Stomach smooth muscle (tissue), 2 donors: Measurements from ENCODE around the gene TMEM82.

Experiments used
- H3K27ac ChIP-seq: one replicate; pipeline ENCODE4 v1.7.0; 2013; ENCODE audit warnings: mild to moderate bottlenecking, low read length, inconsistent platforms
- H3K27me3 ChIP-seq, 2 donors: one replicate each; pipeline ENCODE4 v1.7.0; 2013; ENCODE audit warnings: low read length in 2 of 2; ENCODE audit not compliant: insufficient read depth in 2 of 2, control insufficient read depth in 1 of 2
- H3K36me3 ChIP-seq, 2 donors: one replicate each; pipeline ENCODE4 v1.7.0; 2013; ENCODE audit warnings: low read length in 2 of 2; ENCODE audit not compliant: control insufficient read depth in 2 of 2, insufficient read depth in 2 of 2
- H3K4me1 ChIP-seq: one replicate; pipeline ENCODE4 v1.7.0; 2013; ENCODE audit warnings: low read length; ENCODE audit not compliant: control insufficient read depth, insufficient read depth
- H3K4me3 ChIP-seq, 2 donors: one replicate each; pipeline ENCODE4 v1.7.0; 2013; ENCODE audit warnings: low read length in 2 of 2
- H3K9ac ChIP-seq, 2 donors: one replicate each; pipeline ENCODE4 v1.7.0; 2013; ENCODE audit warnings: low read length in 2 of 2, mild to moderate bottlenecking in 1 of 2
- H3K9me3 ChIP-seq, 2 donors: one replicate each; pipeline ENCODE4 v1.7.0; 2013; ENCODE audit warnings: low read length in 2 of 2; ENCODE audit not compliant: control insufficient read depth in 2 of 2
- donor health status: healthy.
- donor health status: Pancreatic carcinoma.

Gene TMEM82

DNA sequence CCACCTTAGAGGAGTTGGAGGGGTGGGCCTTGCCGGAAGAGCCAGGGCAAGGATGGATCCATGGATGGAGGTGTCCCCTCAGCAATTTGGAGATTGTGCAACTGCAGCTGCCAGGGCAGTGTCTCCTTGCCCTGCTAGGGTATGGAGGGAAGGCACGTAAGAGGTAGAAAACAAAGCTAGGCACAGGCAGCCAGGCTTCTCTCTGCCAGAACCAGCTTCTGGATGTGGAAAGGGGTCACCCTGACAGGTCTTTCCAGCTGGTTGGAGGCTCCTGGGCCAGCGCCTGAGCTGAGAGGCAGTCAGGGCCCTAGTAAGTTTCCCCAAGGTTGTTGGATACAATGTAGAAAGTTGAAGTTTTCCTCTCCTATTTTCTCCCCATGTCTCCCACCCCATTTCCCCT, 21.4 kb upstream of the TMEM82 start:
- H3K27me3 ChIP-seq = no peaks in the 10 kb centered on the region
- peaks cover 37 to 46% of the 10 kb centered on the region in 2 donors for H3K36me3 ChIP-seq
- H3K27ac ChIP-seq = no peak overlapping the region
- H3K4me1 ChIP-seq = peaks cover 29% of the 10 kb centered on the region
- no peaks in the 10 kb centered on the region for H3K9me3 ChIP-seq
- no peak overlapping the region for H3K4me3 ChIP-seq
- no peak overlapping the region for H3K9ac ChIP-seq

DNA sequence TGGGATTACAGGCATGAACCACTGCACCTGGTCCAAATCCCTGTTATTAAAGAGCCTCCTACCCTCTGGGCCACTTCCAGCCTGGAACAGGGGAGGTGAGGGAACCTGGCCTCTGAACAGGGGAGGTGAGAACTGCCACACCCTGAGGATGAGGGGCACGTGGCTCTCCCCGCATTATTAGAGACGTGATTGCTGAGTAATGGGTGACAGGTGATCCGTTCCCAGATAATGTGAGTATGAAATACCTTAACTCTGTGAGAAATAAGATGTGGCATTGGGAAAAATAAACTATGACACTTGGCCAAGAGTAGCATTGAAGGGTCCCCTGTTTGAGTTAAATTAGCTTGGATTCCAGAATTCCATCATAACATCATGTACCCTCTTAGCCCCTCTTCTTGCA, 19.9 kb upstream of the TMEM82 start:
- Histone ChIP-seq H3K9ac (no peak overlapping the region), H3K4me3 (no peak overlapping the region), H3K27ac (no peak overlapping the region), H3K9me3 (no peaks in the 10 kb centered on the region), H3K36me3 (peaks cover 51 to 55% of the 10 kb centered on the region in 2 donors), H3K4me1 (peaks cover 23% of the 10 kb centered on the region), H3K27me3 (no peaks in the 10 kb centered on the region)

DNA sequence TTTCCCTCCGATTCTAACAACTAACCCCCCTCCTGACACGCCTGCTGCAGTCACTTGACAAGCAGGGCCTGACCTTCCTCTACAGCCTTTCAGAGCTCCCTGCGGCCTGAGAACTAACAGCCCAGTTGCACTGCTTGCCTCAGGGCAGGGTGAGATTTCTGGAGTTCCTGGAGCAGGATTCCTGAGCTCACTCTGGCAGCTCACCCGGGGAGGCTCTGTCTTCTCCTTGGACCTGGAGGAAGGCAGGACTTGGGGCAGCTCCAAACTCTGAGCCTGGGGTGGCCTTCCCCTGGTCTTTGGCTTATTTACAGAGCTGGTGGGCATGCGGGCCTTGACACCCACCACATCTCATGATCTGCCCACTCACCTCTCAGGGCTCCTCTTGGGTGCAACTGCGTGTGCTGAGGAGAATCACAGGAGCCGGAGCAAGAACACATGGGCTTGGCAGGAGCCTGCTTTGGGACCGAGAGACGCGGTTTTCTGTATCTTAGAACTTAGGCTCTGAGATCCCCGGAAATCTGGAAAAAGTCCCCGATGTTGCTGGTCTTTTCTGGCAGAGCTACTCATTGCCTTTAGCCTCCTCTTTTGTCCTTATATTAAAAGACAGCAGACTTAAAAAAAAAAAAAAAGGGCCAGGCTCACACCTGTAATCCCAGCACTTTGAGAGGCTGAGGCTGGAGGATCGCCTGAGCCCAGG, 19.3 kb upstream of the TMEM82 start:
- no peak overlapping the region for H3K27ac ChIP-seq
- H3K9me3 ChIP-seq = no peaks in the 10 kb centered on the region
- no peak overlapping the region for H3K4me3 ChIP-seq
- peaks cover 51 to 57% of the 10 kb centered on the region in 2 donors for H3K36me3 ChIP-seq
- H3K4me1 ChIP-seq = peaks cover 17% of the 10 kb centered on the region
- H3K27me3 ChIP-seq = no peaks in the 10 kb centered on the region
- no peak overlapping the region for H3K9ac ChIP-seq

DNA sequence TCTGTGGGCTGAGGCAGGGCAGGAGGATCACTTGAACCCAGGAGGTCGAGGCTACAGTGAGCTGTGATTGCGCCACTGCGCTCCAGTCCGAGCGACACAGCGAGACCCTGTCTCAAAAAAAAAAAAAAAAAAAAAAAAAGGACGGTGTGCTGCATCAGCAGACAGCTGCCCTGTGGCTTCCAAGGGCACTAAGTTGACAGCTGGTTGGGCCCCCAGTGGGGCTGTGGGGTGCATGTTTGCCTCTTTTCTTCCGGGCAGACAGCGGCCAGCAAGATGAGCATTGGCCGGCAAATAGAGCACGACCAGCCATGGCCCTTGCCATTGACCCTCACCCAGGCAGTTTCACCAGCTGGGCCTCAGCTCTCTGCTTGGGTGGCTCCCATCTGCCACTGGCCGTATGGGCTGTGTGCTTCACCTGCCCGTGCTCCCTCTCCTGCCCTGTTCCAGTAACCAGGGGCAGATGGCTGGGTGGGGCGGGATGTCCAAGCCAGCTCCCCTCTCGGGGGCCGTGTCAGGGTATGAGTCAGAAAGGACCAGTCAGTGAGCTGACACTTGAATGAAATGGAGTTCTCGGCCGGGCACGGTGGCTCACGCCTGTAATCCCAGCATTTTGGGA, 18.6 kb upstream of the TMEM82 start:
- no peak overlapping the region for H3K4me3 ChIP-seq
- H3K27me3 ChIP-seq = no peaks in the 10 kb centered on the region
- H3K27ac ChIP-seq = no peak overlapping the region
- H3K4me1 ChIP-seq = peaks cover 12% of the 10 kb centered on the region
- H3K9ac ChIP-seq = no peak overlapping the region
- peaks cover 54 to 62% of the 10 kb centered on the region in 2 donors for H3K36me3 ChIP-seq
- no peaks in the 10 kb centered on the region for H3K9me3 ChIP-seq

DNA sequence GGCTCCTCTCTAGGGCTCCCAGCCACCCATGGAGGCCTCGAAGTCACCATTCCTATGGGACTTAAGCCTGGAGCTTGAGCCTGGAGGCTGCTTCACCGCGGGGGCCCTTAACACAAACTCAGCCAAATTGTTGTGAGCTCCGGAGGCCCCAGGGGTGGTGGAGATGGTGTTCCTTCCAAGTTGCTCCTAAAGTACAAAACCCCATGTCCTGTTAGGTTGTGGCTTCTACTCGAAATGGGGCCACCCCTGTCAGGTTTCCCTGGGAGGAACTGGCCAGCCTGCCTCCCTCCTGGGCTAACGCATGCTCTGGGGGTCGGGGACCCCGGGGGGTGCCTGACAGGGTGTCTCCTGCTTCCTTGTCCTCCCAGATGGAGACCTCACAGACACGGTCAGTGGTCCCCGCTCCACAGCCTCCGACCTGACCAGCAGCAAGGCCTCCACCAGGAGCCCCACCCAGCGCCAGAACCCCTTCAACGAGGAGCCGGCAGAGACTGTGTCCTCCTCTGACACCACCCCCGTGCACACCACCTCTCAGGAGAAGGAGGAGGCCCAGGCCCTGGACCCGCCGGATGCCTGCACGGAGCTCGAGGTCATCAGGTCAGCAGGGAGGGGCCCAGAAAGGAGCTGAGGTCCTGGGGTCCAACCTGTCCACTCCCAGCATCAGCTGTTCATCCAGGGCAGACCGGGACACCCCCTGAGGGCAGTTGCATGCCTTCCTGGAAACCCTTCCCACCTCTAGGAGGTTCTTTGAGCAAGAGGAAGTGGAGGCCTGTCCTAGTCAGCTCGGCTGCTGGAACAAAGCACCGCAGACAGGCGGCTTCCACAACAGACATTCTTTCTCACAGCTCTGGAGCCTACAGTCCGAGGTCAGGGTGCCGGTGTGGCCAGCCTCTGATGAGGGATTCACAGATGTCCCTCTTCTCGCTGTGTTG, 17.1 kb upstream of the TMEM82 start:
- no peak overlapping the region for H3K4me3 ChIP-seq
- H3K27me3 ChIP-seq = no peaks in the 10 kb centered on the region
- H3K9ac ChIP-seq = no peak overlapping the region
- no peaks in the 10 kb centered on the region for H3K9me3 ChIP-seq
- H3K27ac ChIP-seq = no peak overlapping the region
- peaks cover 54 to 67% of the 10 kb centered on the region in 2 donors for H3K36me3 ChIP-seq
- H3K4me1 ChIP-seq = peaks cover 10% of the 10 kb centered on the region

DNA sequence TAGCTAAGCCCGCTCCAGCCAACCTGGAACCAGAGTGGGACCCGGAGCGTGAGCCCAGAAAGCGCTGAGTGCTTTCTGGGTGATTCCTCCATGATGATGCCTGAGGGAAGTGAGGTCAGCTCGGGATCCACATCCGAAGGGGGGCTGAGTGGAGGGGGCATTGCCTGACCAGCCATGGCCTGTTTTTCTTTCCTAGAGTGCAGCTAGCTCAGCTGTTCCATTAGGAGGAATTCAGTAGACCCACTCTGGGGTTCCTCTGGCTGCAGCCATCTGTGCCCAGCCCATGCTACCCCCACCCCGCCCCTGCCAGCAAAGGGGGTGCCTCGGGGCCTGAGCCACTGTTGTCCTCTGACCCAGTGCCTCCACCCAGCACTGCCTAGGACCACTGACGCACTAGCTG, 15.8 kb upstream of the TMEM82 start:
- Histone ChIP-seq H3K27ac (no peak overlapping the region), H3K36me3 (peaks cover 58 to 71% of the 10 kb centered on the region in 2 donors)

DNA sequence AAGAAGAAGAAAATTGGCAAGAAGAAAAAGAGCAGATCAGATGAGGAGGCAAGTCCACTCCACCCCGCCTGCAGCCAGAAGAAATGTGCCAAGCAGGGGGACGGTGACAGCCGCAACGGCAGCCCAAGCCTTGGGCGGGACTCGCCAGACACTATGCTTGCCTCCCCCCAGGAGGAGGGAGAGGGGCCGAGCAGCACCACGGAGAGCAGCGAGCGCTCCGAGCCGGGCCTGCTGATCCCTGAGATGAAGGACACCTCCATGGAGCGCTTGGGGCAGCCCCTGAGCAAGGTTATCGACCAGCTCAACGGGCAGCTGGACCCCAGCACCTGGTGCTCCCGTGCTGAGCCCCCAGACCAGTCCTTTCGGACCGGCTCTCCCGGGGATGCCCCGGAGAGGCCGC, 15.3 kb upstream of the TMEM82 start:
- peaks cover 62 to 68% of the 10 kb centered on the region in 2 donors for H3K36me3 ChIP-seq
- no peaks in the 10 kb centered on the region for H3K27me3 ChIP-seq
- H3K27ac ChIP-seq = no peak overlapping the region
- H3K9ac ChIP-seq = no peak overlapping the region
- H3K9me3 ChIP-seq = no peaks in the 10 kb centered on the region
- no peak overlapping the region for H3K4me3 ChIP-seq
- H3K4me1 ChIP-seq = peaks cover 6% of the 10 kb centered on the region

More for the DNA sequence above, 15.8 kb upstream of the TMEM82 start:
- Histone ChIP-seq H3K4me3 (no peak overlapping the region), H3K4me1 (peaks cover 8% of the 10 kb centered on the region), H3K27me3 (no peaks in the 10 kb centered on the region), H3K9ac (no peak overlapping the region), H3K9me3 (no peaks in the 10 kb centered on the region)

DNA sequence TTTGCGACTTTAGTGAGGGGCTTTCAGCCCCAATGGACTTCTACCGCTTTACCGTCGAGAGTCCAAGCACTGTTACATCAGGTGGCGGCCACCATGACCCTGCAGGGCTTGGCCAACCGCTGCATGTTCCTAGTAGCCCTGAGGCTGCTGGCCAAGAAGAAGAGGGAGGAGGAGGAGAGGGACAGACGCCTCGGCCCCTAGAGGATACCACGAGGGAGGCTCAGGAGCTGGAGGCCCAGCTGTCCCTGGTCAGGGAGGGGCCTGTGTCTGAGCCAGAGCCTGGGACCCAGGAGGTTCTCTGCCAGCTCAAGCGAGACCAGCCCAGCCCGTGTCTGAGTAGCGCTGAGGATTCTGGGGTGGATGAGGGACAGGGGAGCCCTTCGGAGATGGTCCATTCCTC, 14.9 kb upstream of the TMEM82 start:
- Histone ChIP-seq H3K27me3 (no peaks in the 10 kb centered on the region), H3K4me1 (peaks cover 5% of the 10 kb centered on the region), H3K9me3 (no peaks in the 10 kb centered on the region), H3K9ac (no peak overlapping the region), H3K27ac (no peak overlapping the region), H3K36me3 (peaks cover 62 to 69% of the 10 kb centered on the region in 2 donors), H3K4me3 (no peak overlapping the region)

DNA sequence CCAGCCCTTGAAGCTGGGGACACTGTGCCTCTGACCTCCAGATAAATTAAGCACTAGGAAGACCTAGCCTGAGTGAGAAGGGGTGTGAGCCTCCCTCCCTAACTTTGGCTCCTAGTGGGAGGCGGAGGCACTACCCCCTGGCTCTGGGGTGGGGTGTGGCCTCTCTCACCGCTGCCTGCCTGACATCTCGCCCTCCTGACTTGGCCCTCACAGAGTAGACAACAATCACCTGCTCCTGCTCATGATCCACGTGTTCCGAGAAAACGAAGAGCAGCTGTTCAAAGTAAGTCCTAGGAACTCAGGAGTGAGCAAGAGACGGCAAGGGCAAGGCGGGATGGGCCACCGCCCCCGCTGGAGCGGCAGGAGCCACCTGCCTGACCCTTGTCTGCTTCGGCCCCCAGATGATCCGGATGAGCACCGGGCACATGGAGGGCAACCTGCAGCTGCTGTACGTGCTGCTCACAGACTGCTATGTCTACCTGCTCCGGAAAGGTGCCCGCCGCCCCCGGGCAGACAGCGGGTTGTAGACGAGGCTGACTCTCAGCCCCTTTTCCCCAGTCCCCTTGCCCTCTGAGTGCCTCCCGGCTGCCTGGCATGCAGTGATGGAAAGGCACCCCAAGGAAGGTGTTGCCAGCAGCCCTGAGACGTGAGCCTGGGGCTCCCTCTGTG, 14.3 kb upstream of the TMEM82 start:
- no peak overlapping the region for H3K27ac ChIP-seq
- no peak overlapping the region for H3K4me3 ChIP-seq
- H3K9ac ChIP-seq = no peak overlapping the region
- peaks cover 2% of the 10 kb centered on the region for H3K4me1 ChIP-seq
- no peaks in the 10 kb centered on the region for H3K9me3 ChIP-seq
- peaks cover 63 to 70% of the 10 kb centered on the region in 2 donors for H3K36me3 ChIP-seq
- H3K27me3 ChIP-seq = no peaks in the 10 kb centered on the region

DNA sequence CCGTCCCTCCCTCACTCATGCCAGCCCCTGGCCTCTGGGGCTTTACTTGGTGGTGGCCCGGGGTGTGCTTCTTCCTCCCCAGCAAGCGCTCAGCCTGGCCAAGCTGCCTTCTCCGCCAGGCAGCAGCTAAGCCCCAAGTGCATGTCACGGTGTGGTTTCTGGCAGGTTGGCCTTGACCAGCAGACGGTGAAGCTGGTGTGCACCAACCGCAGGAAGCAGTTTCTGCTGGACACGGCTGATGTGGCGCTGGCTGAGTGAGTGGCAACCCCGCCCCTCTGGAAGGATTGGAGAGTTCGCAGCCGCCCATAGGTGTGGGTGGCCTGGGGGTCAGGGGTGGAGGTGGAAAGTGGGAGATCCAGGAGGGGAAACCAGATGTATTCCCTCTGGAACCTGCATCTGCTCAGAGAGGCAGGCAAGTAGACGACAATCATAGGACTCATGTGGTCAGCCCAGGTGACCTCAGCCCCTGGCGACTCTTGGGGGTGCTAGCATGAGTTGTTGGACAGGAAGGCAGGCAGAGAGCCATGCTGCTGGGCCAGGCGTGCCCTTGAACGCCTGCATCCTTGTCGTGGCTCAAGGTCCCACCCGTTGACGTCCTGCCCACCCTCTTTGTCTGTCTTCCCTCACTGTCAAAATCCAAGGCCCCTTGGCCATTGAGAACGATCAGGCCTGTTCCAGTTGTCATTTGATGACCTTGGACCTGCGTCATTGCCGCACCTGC, 13.2 kb upstream of the TMEM82 start:
- no peaks in the 10 kb centered on the region for H3K9me3 ChIP-seq
- H3K27ac ChIP-seq = no peak overlapping the region
- no peak overlapping the region for H3K9ac ChIP-seq
- H3K36me3 ChIP-seq = peaks cover 68 to 75% of the 10 kb centered on the region in 2 donors
- H3K4me3 ChIP-seq = no peak overlapping the region
- H3K4me1 ChIP-seq = peaks cover 2% of the 10 kb centered on the region
- H3K27me3 ChIP-seq = no peaks in the 10 kb centered on the region
